HepG2 (cell line): ENCODE measurements around the gene OST4. TPM values are rescaled to one million over a fixed set of nuclear protein-coding genes. Genes with fewer than 3 reads are reported as not detected.

Experiments
- ERF ChIP-seq: IDR thresholded peaks from 2 replicates; pipeline ENCODE4 v1.6.1; 2018; ENCODE audit warnings: missing biosample characterization, missing genetic modification reagents
- ETV6 ChIP-seq: sonication (generic); formaldehyde crosslinking; conservative IDR thresholded peaks from 2 replicates; pipeline ENCODE4 v1.4.0; 2020; ENCODE audit warnings: missing genetic modification reagents
- FOXA3 ChIP-seq: IDR thresholded peaks from 2 replicates; pipeline ENCODE4 v1.6.1; 2016; ENCODE audit warnings: missing genetic modification reagents, missing compliant biosample characterization
- HIVEP1 ChIP-seq: sonication (generic); formaldehyde crosslinking; IDR thresholded peaks from 2 replicates; pipeline ENCODE4 v1.4.0; 2020; ENCODE audit warnings: mild to moderate bottlenecking, missing genetic modification reagents
- MAFK ChIP-seq, 2 experiments: IDR thresholded peaks in 1 of 2; conservative IDR thresholded peaks in 1 of 2; 2 replicates each; pipeline ENCODE4 v1.6.1; 2011; ENCODE audit warnings: improper control_type of control experiment in 2 of 2, low read length in 2 of 2
- MTF1 ChIP-seq: sonication (generic); formaldehyde crosslinking; IDR thresholded peaks from 2 replicates; pipeline ENCODE4 v1.5.0; 2020; ENCODE audit warnings: missing genetic modification reagents
- NFKB2 ChIP-seq: sonication (generic); formaldehyde crosslinking; IDR thresholded peaks from 2 replicates; pipeline ENCODE4 v1.4.0; 2020; ENCODE audit warnings: missing genetic modification reagents, borderline replicate concordance
- RFXAP ChIP-seq: sonication (generic); formaldehyde crosslinking; IDR thresholded peaks from 2 replicates; pipeline ENCODE4 v1.4.0; 2020; ENCODE audit warnings: missing genetic modification reagents, borderline replicate concordance
- SAP130 ChIP-seq: IDR thresholded peaks from 2 replicates; pipeline ENCODE4 v1.6.1; 2016; ENCODE audit warnings: low read depth
- SPEN ChIP-seq: sonication (generic); formaldehyde crosslinking; IDR thresholded peaks from 2 replicates; pipeline ENCODE4 v1.5.1; 2020; ENCODE audit warnings: low read depth, mild to moderate bottlenecking, missing genetic modification reagents
- ZFP90 ChIP-seq: sonication (generic); formaldehyde crosslinking; IDR thresholded peaks from 2 replicates; pipeline ENCODE4 v1.8.0; 2022; ENCODE audit warnings: missing genetic modification reagents, mild to moderate bottlenecking, inconsistent platforms, borderline replicate concordance
- ZNF605 ChIP-seq: sonication (generic); formaldehyde crosslinking; IDR thresholded peaks from 2 replicates; pipeline ENCODE4 v1.8.0; 2022; ENCODE audit warnings: mild to moderate bottlenecking, missing genetic modification reagents
- ZNF660 ChIP-seq: sonication (generic); formaldehyde crosslinking; IDR thresholded peaks from 2 replicates; pipeline ENCODE4 v1.5.1; 2020; ENCODE audit warnings: mild to moderate bottlenecking, low read depth, missing genetic modification reagents, borderline replicate concordance
- ZSCAN12 ChIP-seq: sonication (generic); formaldehyde crosslinking; IDR thresholded peaks from 2 replicates; pipeline ENCODE4 v1.9.0; 2021; ENCODE audit warnings: mild to moderate bottlenecking, missing genetic modification reagents
- ZUFSP ChIP-seq: sonication (generic); formaldehyde crosslinking; IDR thresholded peaks from 2 replicates; pipeline ENCODE4 v1.9.0; 2021; ENCODE audit warnings: missing genetic modification reagents, mild to moderate bottlenecking, borderline replicate concordance
- polyA plus RNA-seq, 8 experiments: library from polyadenylated mRNA; depleted of rRNA in 3 of 8; stranded (reverse) in 7 of 8; unstranded in 1 of 8; fragments of >200 nt; fragmentation: Illumina TruSeq in 4 of 8; extraction: Trizol in 4 of 8; gene quantifications; 2 replicates each; pipeline versions ENCODE4 v1.2.1 to v1.2.3, GENCODE V29; 2011 to 2016; ENCODE audit warnings: low read depth in 4 of 8, missing spikeins in 1 of 8, mixed read lengths in 1 of 8; ENCODE audit not compliant: insufficient read depth in 1 of 8
- total RNA-seq, 5 experiments: library from RNA; depleted of rRNA; stranded (reverse); fragments of >200 nt; fragmentation: Illumina TruSeq; extraction: Trizol; gene quantifications; 2 replicates each; pipeline ENCODE4 v1.2.3, GENCODE V29; 2016; ENCODE audit warnings: low read depth in 1 of 5
- TF ChIP-seq, protein P1 (sequence below): sonication (generic); formaldehyde crosslinking; conservative IDR thresholded peaks from 2 replicates; pipeline ENCODE4 v1.4.0; 2020; ENCODE audit warnings: mild to moderate bottlenecking, missing genetic modification reagents, moderate library complexity
- TF ChIP-seq, protein P2 (sequence below): sonication (generic); formaldehyde crosslinking; IDR thresholded peaks from 2 replicates; pipeline ENCODE4 v1.5.1; 2020; ENCODE audit warnings: missing genetic modification reagents, mild to moderate bottlenecking, borderline replicate concordance
- TF ChIP-seq, protein P3 (sequence below): sonication (generic); formaldehyde crosslinking; IDR thresholded peaks from 2 replicates; pipeline ENCODE4 v1.4.0; 2020; ENCODE audit warnings: missing genetic modification reagents, borderline replicate concordance
- TF ChIP-seq, protein P4 (sequence below): sonication (generic); formaldehyde crosslinking; IDR thresholded peaks from 2 replicates; pipeline ENCODE4 v1.8.0; 2022; ENCODE audit warnings: mild to moderate bottlenecking, missing genetic modification reagents, moderate library complexity

The OST4 gene
- total and polyA plus RNA-seq, 2 of the 13 experiments (the other 11 are each of a cell fraction or from before 2014, with no cell fraction given), result 498 to 584 TPM

DNA sequence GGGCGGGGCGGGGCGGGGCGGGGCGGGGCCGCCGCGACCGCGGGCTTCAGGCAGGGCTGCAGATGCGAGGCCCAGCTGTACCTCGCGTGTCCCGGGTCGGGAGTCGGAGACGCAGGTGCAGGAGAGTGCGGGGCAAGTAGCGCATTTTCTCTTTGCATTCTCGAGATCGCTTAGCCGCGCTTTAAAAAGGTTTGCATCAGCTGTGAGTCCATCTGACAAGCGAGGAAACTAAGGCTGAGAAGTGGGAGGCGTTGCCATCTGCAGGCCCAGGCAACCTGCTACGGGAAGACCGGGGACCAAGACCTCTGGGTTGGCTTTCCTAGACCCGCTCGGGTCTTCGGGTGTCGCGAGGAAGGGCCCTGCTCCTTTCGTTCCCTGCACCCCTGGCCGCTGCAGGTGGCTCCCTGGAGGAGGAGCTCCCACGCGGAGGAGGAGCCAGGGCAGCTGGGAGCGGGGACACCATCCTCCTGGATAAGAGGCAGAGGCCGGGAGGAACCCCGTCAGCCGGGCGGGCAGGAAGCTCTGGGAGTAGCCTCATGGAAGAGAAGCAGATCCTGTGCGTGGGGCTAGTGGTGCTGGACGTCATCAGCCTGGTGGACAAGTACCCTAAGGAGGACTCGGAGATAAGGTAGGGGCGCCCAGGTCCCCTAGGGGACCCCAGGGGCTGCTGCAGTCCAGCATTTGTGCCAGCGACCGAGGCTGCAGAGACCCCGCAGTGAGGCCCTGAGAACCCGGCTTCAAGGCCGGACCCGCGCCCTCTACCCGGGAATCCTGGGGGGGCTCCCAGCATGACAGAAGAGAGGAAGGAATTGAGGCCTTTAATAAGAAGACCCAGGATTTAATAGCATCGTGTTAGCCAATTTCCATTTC, 15.5 kb upstream of the OST4 start, which contains the start of gene KHK (continued):
- TF ChIP-seq, protein P1, sequence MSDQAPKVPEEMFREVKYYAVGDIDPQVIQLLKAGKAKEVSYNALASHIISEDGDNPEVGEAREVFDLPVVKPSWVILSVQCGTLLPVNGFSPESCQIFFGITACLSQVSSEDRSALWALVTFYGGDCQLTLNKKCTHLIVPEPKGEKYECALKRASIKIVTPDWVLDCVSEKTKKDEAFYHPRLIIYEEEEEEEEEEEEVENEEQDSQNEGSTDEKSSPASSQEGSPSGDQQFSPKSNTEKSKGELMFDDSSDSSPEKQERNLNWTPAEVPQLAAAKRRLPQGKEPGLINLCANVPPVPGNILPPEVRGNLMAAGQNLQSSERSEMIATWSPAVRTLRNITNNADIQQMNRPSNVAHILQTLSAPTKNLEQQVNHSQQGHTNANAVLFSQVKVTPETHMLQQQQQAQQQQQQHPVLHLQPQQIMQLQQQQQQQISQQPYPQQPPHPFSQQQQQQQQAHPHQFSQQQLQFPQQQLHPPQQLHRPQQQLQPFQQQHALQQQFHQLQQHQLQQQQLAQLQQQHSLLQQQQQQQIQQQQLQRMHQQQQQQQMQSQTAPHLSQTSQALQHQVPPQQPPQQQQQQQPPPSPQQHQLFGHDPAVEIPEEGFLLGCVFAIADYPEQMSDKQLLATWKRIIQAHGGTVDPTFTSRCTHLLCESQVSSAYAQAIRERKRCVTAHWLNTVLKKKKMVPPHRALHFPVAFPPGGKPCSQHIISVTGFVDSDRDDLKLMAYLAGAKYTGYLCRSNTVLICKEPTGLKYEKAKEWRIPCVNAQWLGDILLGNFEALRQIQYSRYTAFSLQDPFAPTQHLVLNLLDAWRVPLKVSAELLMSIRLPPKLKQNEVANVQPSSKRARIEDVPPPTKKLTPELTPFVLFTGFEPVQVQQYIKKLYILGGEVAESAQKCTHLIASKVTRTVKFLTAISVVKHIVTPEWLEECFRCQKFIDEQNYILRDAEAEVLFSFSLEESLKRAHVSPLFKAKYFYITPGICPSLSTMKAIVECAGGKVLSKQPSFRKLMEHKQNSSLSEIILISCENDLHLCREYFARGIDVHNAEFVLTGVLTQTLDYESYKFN (CRISPR knock-in tag), result peak; percentile 29; the same call in 1 of the 2 replicates
- TF ChIP-seq SPEN (CRISPR knock-in tag) (no peak), FOXA3 (CRISPR knock-in tag) (0 out of 2 replicates have a peak, but pooled peaks have one; percentile 10), ZUFSP (CRISPR knock-in tag) (no peak), MTF1 (CRISPR knock-in tag) (no peak), SAP130 (CRISPR knock-in tag) (peak; percentile 75), NFKB2 (CRISPR knock-in tag) (0 out of 2 replicates have a peak, but pooled peaks have one; percentile 20), ZFP90 (CRISPR knock-in tag) (no peak; the same call in 1 of the 2 replicates), ZNF605 (CRISPR knock-in tag) (0 out of 2 replicates have a peak, but pooled peaks have one; percentile 57), ZSCAN12 (CRISPR knock-in tag) (no peak), RFXAP (CRISPR knock-in tag) (0 out of 2 replicates have a peak, but pooled peaks have one; percentile 78), ETV6 (CRISPR knock-in tag) (peak; percentile 7; the same call in 1 of the 2 replicates), MAFK (conservative IDR thresholded peaks at IDR 0.05 in 1 of 2, IDR thresholded peaks at IDR 0.05 in 1 of 2; ENCODE audit: low read length in 2 of 2) (no peak), ERF (CRISPR knock-in tag) (peak; percentile 11; the same call in 1 of the 2 replicates), HIVEP1 (peak; percentile 95), ZNF660 (no peak)
- TF ChIP-seq, protein P2, sequence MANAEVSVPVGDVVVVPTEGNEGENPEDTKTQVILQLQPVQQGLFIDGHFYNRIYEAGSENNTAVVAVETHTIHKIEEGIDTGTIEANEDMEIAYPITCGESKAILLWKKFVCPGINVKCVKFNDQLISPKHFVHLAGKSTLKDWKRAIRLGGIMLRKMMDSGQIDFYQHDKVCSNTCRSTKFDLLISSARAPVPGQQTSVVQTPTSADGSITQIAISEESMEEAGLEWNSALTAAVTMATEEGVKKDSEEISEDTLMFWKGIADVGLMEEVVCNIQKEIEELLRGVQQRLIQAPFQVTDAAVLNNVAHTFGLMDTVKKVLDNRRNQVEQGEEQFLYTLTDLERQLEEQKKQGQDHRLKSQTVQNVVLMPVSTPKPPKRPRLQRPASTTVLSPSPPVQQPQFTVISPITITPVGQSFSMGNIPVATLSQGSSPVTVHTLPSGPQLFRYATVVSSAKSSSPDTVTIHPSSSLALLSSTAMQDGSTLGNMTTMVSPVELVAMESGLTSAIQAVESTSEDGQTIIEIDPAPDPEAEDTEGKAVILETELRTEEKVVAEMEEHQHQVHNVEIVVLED (CRISPR knock-in tag), result peak; percentile 54; the same call in 1 of the 2 replicates
- TF ChIP-seq, protein P3, sequence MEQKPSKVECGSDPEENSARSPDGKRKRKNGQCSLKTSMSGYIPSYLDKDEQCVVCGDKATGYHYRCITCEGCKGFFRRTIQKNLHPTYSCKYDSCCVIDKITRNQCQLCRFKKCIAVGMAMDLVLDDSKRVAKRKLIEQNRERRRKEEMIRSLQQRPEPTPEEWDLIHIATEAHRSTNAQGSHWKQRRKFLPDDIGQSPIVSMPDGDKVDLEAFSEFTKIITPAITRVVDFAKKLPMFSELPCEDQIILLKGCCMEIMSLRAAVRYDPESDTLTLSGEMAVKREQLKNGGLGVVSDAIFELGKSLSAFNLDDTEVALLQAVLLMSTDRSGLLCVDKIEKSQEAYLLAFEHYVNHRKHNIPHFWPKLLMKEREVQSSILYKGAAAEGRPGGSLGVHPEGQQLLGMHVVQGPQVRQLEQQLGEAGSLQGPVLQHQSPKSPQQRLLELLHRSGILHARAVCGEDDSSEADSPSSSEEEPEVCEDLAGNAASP, result peak; percentile 54; the same call in 1 of the 2 replicates
- TF ChIP-seq, protein P4, sequence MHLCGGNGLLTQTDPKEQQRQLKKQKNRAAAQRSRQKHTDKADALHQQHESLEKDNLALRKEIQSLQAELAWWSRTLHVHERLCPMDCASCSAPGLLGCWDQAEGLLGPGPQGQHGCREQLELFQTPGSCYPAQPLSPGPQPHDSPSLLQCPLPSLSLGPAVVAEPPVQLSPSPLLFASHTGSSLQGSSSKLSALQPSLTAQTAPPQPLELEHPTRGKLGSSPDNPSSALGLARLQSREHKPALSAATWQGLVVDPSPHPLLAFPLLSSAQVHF (CRISPR knock-in tag), result no peak; the same call in 1 of the 2 replicates
